Liver (tissue), 10 donors: ENCODE measurements around the gene RTN4RL2. TPM values are rescaled to one million over a fixed set of nuclear protein-coding genes. Genes with fewer than 3 reads are reported as not detected.

ENCODE experiments used
- DNase-seq: peaks from one replicate; pipeline ENCODE4 v3.0.0-alpha.2; 2017; ENCODE audit warnings: low spot score
- H3K27ac ChIP-seq, 2 donors: one replicate each; pipeline ENCODE4 v1.7.0; 2013; ENCODE audit warnings: inconsistent platforms in 2 of 2, low read length in 2 of 2, control low read depth in 1 of 2, low read depth in 1 of 2, mild to moderate bottlenecking in 1 of 2
- H3K27me3 ChIP-seq, 4 donors: one replicate each; pipeline versions ENCODE4 v1.6.1 to v1.7.0; 2013; ENCODE audit warnings: low read length in 3 of 4, inconsistent platforms in 1 of 4, mild to moderate bottlenecking in 1 of 4, moderate library complexity in 1 of 4; ENCODE audit not compliant: control insufficient read depth in 4 of 4, insufficient read depth in 4 of 4
- H3K36me3 ChIP-seq, 4 donors: one replicate each; pipeline versions ENCODE4 v1.6.1 to v1.7.0; 2013; ENCODE audit warnings: low read length in 3 of 4, mild to moderate bottlenecking in 3 of 4, low read depth in 1 of 4, moderate library complexity in 1 of 4; ENCODE audit not compliant: control insufficient read depth in 4 of 4, insufficient read depth in 3 of 4
- H3K4me1 ChIP-seq, 4 donors: one replicate each; pipeline versions ENCODE4 v1.6.1 to v1.7.0; 2013; ENCODE audit warnings: low read length in 3 of 4, mild to moderate bottlenecking in 3 of 4, moderate library complexity in 1 of 4; ENCODE audit not compliant: control insufficient read depth in 4 of 4, insufficient read depth in 4 of 4
- H3K4me3 ChIP-seq, 3 donors: one replicate each; pipeline versions ENCODE4 v1.6.1 to v1.7.0; 2013; ENCODE audit warnings: low read length in 3 of 3, control low read depth in 1 of 3, low read depth in 1 of 3, mild to moderate bottlenecking in 1 of 3
- H3K9ac ChIP-seq, 2 donors: one replicate each; pipeline ENCODE4 v1.7.0; 2013; ENCODE audit warnings: low read length in 2 of 2, mild to moderate bottlenecking in 2 of 2, moderate library complexity in 2 of 2, control low read depth in 1 of 2, low read depth in 1 of 2
- H3K9me3 ChIP-seq, 4 donors: one replicate each; pipeline versions ENCODE4 v1.6.1 to v1.7.0; 2013; ENCODE audit warnings: low read length in 3 of 4; ENCODE audit not compliant: control insufficient read depth in 4 of 4
- GABPA ChIP-seq, 2 donors: IDR thresholded peaks in 1 of 2; conservative IDR thresholded peaks in 1 of 2; 2 replicates each; pipeline ENCODE4 v1.6.1; 2016; ENCODE audit warnings: antibody characterized with exemption in 2 of 2, mild to moderate bottlenecking in 1 of 2, moderate library complexity in 1 of 2
- HNF4A ChIP-seq, 2 donors: conservative IDR thresholded peaks; 2 replicates each; pipeline ENCODE4 v1.6.1; 2016; ENCODE audit warnings: antibody characterized with exemption in 2 of 2, mild to moderate bottlenecking in 2 of 2
- NR2F2 ChIP-seq: IDR thresholded peaks from 2 replicates; pipeline ENCODE4 v1.6.1; 2016; ENCODE audit warnings: antibody characterized with exemption
- RXRA ChIP-seq, 2 donors: IDR thresholded peaks; 2 replicates each; pipeline ENCODE4 v1.6.1; 2017 to 2018; ENCODE audit warnings: antibody characterized with exemption in 2 of 2, mild to moderate bottlenecking in 1 of 2
- YY1 ChIP-seq: IDR thresholded peaks from 2 replicates; pipeline ENCODE4 v1.6.1; 2016; ENCODE audit warnings: antibody characterized with exemption, mild to moderate bottlenecking
- ZBTB33 ChIP-seq: IDR thresholded peaks from 2 replicates; pipeline ENCODE4 v1.6.1; 2016; ENCODE audit warnings: antibody characterized with exemption
- WGBS: extraction: QIAGEN DNeasy Blood & Tissue Kit; methylation state at CpG from one replicate; pipeline ENCODE4 v1.1.7; 2013; 5-methylcytosine and 5-hydroxymethylcytosine counted together
- polyA plus RNA-seq, 2 donors: library from polyadenylated mRNA; stranded (reverse) in 1 of 2; unstranded in 1 of 2; fragments of 200-250 nt in 1 of 2; fragments of >200 nt in 1 of 2; fragmentation: Nextera tagmentation in 1 of 2; extraction: Ambion mirVana in 1 of 2; gene quantifications; one replicate each; pipeline versions ENCODE4 v1.2.1 to v1.2.3, GENCODE V29; 2013 to 2015
- small RNA-seq: library from RNA; depleted of rRNA; stranded (forward); fragments of <200 nt; gene quantifications from one replicate; pipeline ENCODE3, GENCODE V24; 2014
- total RNA-seq, 2 donors: library from RNA; depleted of rRNA; stranded (reverse); fragments of >200 nt; gene quantifications; one replicate each; pipeline ENCODE4 v1.2.3, GENCODE V29; 2014
- TF ChIP-seq, protein P1 (sequence below): IDR thresholded peaks from 2 replicates; pipeline ENCODE4 v1.6.1; 2016; ENCODE audit warnings: antibody characterized with exemption
- donor health status: healthy.
- donor health status: healthy.
- donor health status: healthy.
- donor health status: healthy.
- donor health status: healthy.

The RTN4RL2 gene
- total and polyA plus RNA-seq, 4 donors, result 0.75 to 18.1 (median 3.2) TPM

DNA sequence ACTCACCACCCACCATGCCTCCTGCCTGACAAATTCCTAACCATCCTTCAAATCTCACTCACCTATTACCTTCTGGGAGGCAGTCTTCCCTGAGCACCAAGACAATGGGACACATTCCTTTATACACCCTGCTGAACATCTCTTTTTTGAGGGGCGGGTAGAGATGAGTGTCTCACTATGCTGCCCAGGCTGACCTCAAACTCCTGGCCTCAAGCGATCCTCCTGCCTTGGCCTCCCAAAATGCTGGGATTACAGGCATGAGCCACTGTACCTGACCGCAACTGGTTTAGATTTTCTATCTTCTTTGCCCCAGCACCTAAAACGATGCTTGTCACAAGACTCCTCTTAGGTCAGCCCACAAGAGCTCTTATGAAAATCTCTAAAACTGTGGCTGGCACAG lies 63.1 kb downstream of the RTN4RL2 start:
- H3K9ac ChIP-seq, result no peak overlapping the region
- H3K9me3 ChIP-seq, result no peaks in the 10 kb centered on the region
- no peaks in the 10 kb centered on the region for H3K27me3 ChIP-seq
- 91% methylated on average over 4 of the region's 4 CpGs for WGBS
- H3K4me1 ChIP-seq, result peaks cover 0 to 3% (median 2%) of the 10 kb centered on the region in 4 donors
- H3K27ac ChIP-seq, result no peak overlapping the region
- no peak overlapping the region for H3K4me3 ChIP-seq
- no peak for DNase-seq
- peaks cover 0 to 4% (median 1%) of the 10 kb centered on the region in 4 donors for H3K36me3 ChIP-seq
- TF ChIP-seq HNF4A (conservative IDR thresholded peaks at IDR 0.05) (no peak), GABPA (IDR thresholded peaks at IDR 0.05 in 1 of 2, conservative IDR thresholded peaks at IDR 0.05 in 1 of 2) (no peak), YY1 (no peak), NR2F2 (no peak), ZBTB33 (no peak), RXRA (IDR thresholded peaks at IDR 0.05) (no peak)
- TF ChIP-seq, protein P1, sequence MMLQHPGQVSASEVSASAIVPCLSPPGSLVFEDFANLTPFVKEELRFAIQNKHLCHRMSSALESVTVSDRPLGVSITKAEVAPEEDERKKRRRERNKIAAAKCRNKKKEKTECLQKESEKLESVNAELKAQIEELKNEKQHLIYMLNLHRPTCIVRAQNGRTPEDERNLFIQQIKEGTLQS, result no peak

Small RNAs within 50 kb of the gene (small RNA-seq; reads per million reads assigned to genes)
- not detected for gene RNA5SP341

Other genes starting within 250 kb of the RTN4RL2 start
- gene APLNR, start 223.3 kb upstream of the RTN4RL2 start, total RNA-seq, result 10 to 100 TPM in 1 of 2 donors, 1 to 10 TPM in 1; 3.2 to 39.4 TPM
- gene APLNR, start 223.3 kb upstream of the RTN4RL2 start, polyA plus RNA-seq, result 1 to 10 TPM; 3.4 to 4.5 TPM
- gene TNKS1BP1, start 135.6 kb upstream of the RTN4RL2 start, total RNA-seq, result 10 to 100 TPM; 28.3 to 61.9 TPM
- gene TNKS1BP1, start 135.6 kb upstream of the RTN4RL2 start, polyA plus RNA-seq, result 10 to 100 TPM; 32.0 to 67.1 TPM
- 10 to 100 TPM; 28.5 to 45.3 TPM for gene SSRP1, start 124.6 kb upstream of the RTN4RL2 start, total RNA-seq
- gene SSRP1, start 124.6 kb upstream of the RTN4RL2 start, polyA plus RNA-seq, result 10 to 100 TPM; 13.9 to 28.2 TPM
- gene P2RX3, start 122.2 kb upstream of the RTN4RL2 start, total RNA-seq, result under 1 TPM; 0.28 to 0.33 TPM
- gene P2RX3, start 122.2 kb upstream of the RTN4RL2 start, polyA plus RNA-seq, result under 1 TPM; 0.18 TPM
- 1 to 10 TPM in 1 of 2 donors, not detected in 1; 4.9 TPM for gene PRG3, start 79.4 kb upstream of the RTN4RL2 start, total RNA-seq
- under 1 TPM in 1 of 2 donors, not detected in 1; 0.22 TPM for gene PRG3, start 79.4 kb upstream of the RTN4RL2 start, polyA plus RNA-seq
- gene PRG2, start 69.9 kb upstream of the RTN4RL2 start, total RNA-seq, result 10 to 100 TPM in 1 of 2 donors, not detected in 1; 24.2 TPM
- 1 to 10 TPM in 1 of 2 donors, under 1 TPM in 1; 0.74 to 1.2 TPM for gene PRG2, start 69.9 kb upstream of the RTN4RL2 start, polyA plus RNA-seq
- 100 to 1,000 TPM in 1 of 2 donors, 10 to 100 TPM in 1; 47.2 to 106 TPM for gene SLC43A3, start 33.4 kb upstream of the RTN4RL2 start, total RNA-seq
- gene SLC43A3, start 33.4 kb upstream of the RTN4RL2 start, polyA plus RNA-seq, result 100 to 1,000 TPM in 1 of 2 donors, 10 to 100 TPM in 1; 80.2 to 152 TPM
- 100 to 1,000 TPM; 107 to 171 TPM for gene SLC43A1, start 55.2 kb downstream of the RTN4RL2 start, total RNA-seq
- gene SLC43A1, start 55.2 kb downstream of the RTN4RL2 start, polyA plus RNA-seq, result 100 to 1,000 TPM in 1 of 2 donors, 10 to 100 TPM in 1; 85.6 to 108 TPM
- gene TIMM10, start 70.2 kb downstream of the RTN4RL2 start, total RNA-seq, result 10 to 100 TPM; 19.8 to 23.7 TPM
- 10 to 100 TPM; 36.9 to 77.4 TPM for gene TIMM10, start 70.2 kb downstream of the RTN4RL2 start, polyA plus RNA-seq
- gene SMTNL1, start 77.1 kb downstream of the RTN4RL2 start, total RNA-seq, result not detected
- not detected for gene SMTNL1, start 77.1 kb downstream of the RTN4RL2 start, polyA plus RNA-seq
- 10 to 100 TPM; 18.6 to 44.8 TPM for gene UBE2L6, start 107.1 kb downstream of the RTN4RL2 start, total RNA-seq
- gene UBE2L6, start 107.1 kb downstream of the RTN4RL2 start, polyA plus RNA-seq, result 10 to 100 TPM; 85.4 to 97.2 TPM
- 100 to 1,000 TPM; 235 to 541 TPM for gene SERPING1, start 137.2 kb downstream of the RTN4RL2 start, total RNA-seq
- 1,000 to 10,000 TPM; 2,487 to 2,911 TPM for gene SERPING1, start 137.2 kb downstream of the RTN4RL2 start, polyA plus RNA-seq
- gene YPEL4, start 189.4 kb downstream of the RTN4RL2 start, total RNA-seq, result 10 to 100 TPM in 1 of 2 donors, under 1 TPM in 1; 0.08 to 19.9 TPM
- under 1 TPM; 0.14 to 0.31 TPM for gene YPEL4, start 189.4 kb downstream of the RTN4RL2 start, polyA plus RNA-seq
- gene CLP1, start 197.2 kb downstream of the RTN4RL2 start, total RNA-seq, result 10 to 100 TPM; 10.1 to 12.3 TPM
- gene CLP1, start 197.2 kb downstream of the RTN4RL2 start, polyA plus RNA-seq, result 1 to 10 TPM; 5.9 to 6.6 TPM
- gene ZDHHC5, start 207.6 kb downstream of the RTN4RL2 start, total RNA-seq, result 10 to 100 TPM; 27.1 to 31.4 TPM
- gene ZDHHC5, start 207.6 kb downstream of the RTN4RL2 start, polyA plus RNA-seq, result 10 to 100 TPM in 1 of 2 donors, 1 to 10 TPM in 1; 7.2 to 25.1 TPM